ENCODE data around the gene DTNB. TPM values are rescaled to one million over a fixed set of nuclear protein-coding genes. Genes with fewer than 3 reads are reported as not detected.

Gene DTNB
- total and polyA plus RNA-seq, 10 of the 15 experiments (the other 5 are each of a cell fraction or from before 2014, with no cell fraction given): 4.5 to 30.6 (median 11.9) TPM

- Histone ChIP-seq H3K9ac (ENCODE audit: control insufficient read depth, insufficient read depth, low read length) (no peak overlapping the region), H3K27me3 (replicated peaks in 1 of 2; ENCODE audit: control insufficient read depth in 2 of 2, insufficient read depth in 2 of 2, low read length in 1 of 2) (no peaks in the 10 kb centered on the region), H2AFZ (ENCODE audit: control insufficient read depth, low read depth, low read length) (no peak overlapping the region), H3K27ac (ENCODE audit: control insufficient read depth, insufficient read depth) (no peak overlapping the region), H3K79me2 (ENCODE audit: control insufficient read depth, insufficient read depth, low read length) (no peaks in the 10 kb centered on the region), H4K20me1 (ENCODE audit: control insufficient read depth, insufficient read depth) (no peaks in the 10 kb centered on the region), H3K4me3 (no peak overlapping the region), H3K9me3 (replicated peaks; ENCODE audit: control insufficient read depth, insufficient read depth, low read length) (no peaks in the 10 kb centered on the region), H3K4me1 (ENCODE audit: control insufficient read depth, insufficient read depth, low read length) (no peaks in the 10 kb centered on the region), H3K36me3 (ENCODE audit: control insufficient read depth in 2 of 2, insufficient read depth in 2 of 2, low read length in 1 of 2) (no peaks in the 10 kb centered on the region), H3K4me2 (ENCODE audit: control insufficient read depth, insufficient read depth) (no peak overlapping the region)
- RAD21 ChIA-PET (ENCODE audit: unreplicated experiment): no interaction called here
- intact Hi-C loops (cut with micrococcal nuclease; ENCODE audit: unreplicated experiment): no loop called here
- DNase-seq (ENCODE audit: low read depth, low spot score) (no peak), FAIRE-seq (no peak), ATAC-seq (no peak)
- in situ Hi-C loops (cut with MboI): no loop called here
- CTCF ChIA-PET: interaction anchor here (1.1 kb wide), 1 partner anchor 23 kb away, joined by 3 read pairs; no protein-coding TSS in a partner anchor
- SMC1A ChIA-PET (ENCODE audit: uncharacterized antibody, unreplicated experiment): interaction anchor here (0.9 to 2.3 kb wide), 2 partner anchors 8 to 21 kb away, joined by 3 to 12 read pairs; no protein-coding TSS in a partner anchor
- 100% methylated on average over 1 of the region's 1 CpG for WGBS (ENCODE audit: insufficient coverage, insufficient replicate concordance, low lambda C conversion rate, missing lambda C conversion rate)
- no TSS peak for BruUV-seq (replicated peaks)
- POLR2A ChIA-PET: no interaction called here
- no peak for TF ChIP-seq ASH2L (IDR thresholded peaks at IDR 0.05; ENCODE audit: borderline replicate concordance, low read depth)
- no peak for TF ChIP-seq PML (IDR thresholded peaks at IDR 0.05; ENCODE audit: low read length)
- no peak for TF ChIP-seq CEBPZ (IDR thresholded peaks at IDR 0.05; ENCODE audit: low read depth, low read length)
- no peak for TF ChIP-seq NKRF (conservative IDR thresholded peaks at IDR 0.05)
- no peak for TF ChIP-seq CHD2 (IDR thresholded peaks at IDR 0.05; ENCODE audit: borderline replicate concordance, low read depth, low read length)
- no peak for TF ChIP-seq ZBTB4 (CRISPR knock-in tag; IDR thresholded peaks at IDR 0.05)
- TF ChIP-seq TCF7 (IDR thresholded peaks at IDR 0.05; ENCODE audit: borderline replicate concordance): no peak
- TF ChIP-seq CREB1 (IDR thresholded peaks at IDR 0.05; ENCODE audit: low read depth): no peak
- TF ChIP-seq SPI1 (IDR thresholded peaks at IDR 0.05; ENCODE audit: borderline replicate concordance, insufficient read depth, low read depth, low read length): no peak
- no peak for TF ChIP-seq IKZF2 (IDR thresholded peaks at IDR 0.05)
- TF ChIP-seq SIN3A (IDR thresholded peaks at IDR 0.05; ENCODE audit: low read depth, low read length): no peak
- no peak for TF ChIP-seq SKIL (IDR thresholded peaks at IDR 0.05; ENCODE audit: low read depth, poor library complexity, severe bottlenecking)
- no peak for TF ChIP-seq PAX8 (IDR thresholded peaks at IDR 0.05)
- TF ChIP-seq NFIC (IDR thresholded peaks at IDR 0.05; ENCODE audit: low read depth, low read length): no peak
- no peak for TF ChIP-seq ZBED1 (IDR thresholded peaks at IDR 0.05; ENCODE audit: borderline replicate concordance)
Observed at GRCh38 chr2:25489631-25490030, 183.7 kb downstream of the DTNB start.

Data from GM12878 (cell line).